COR-L47 (cell line): ENCODE data around the gene SHISAL2A.

Experiments
- DNase-seq: peaks from one replicate; lab custom pipeline; 2025; lab: John Stamatoyannopoulos, UW

Gene SHISAL2A

GRCh38 chr1:52632732-52633290 is at the start of gene SHISAL2A:
SHISAL2A (plus strand) TSS chr1:52633168; CDS start chr1:52633494, 326 bp downstream.
- peak; percentile 49 for DNase-seq

- no peak for DNase-seq
Measured at GRCh38 chr1:52585474-52585873, 47.5 kb upstream of the SHISAL2A start.

- no peak for DNase-seq
Measured at GRCh38 chr1:52588027-52588426, 44.9 kb upstream of the SHISAL2A start.

- DNase-seq: no peak
Measured at GRCh38 chr1:52588535-52588934, 44.4 kb upstream of the SHISAL2A start.

GRCh38 chr1:52590266-52590665 is 42.7 kb upstream of the SHISAL2A start:
- no peak for DNase-seq

- DNase-seq: no peak
Measured at GRCh38 chr1:52592637-52593323, 40.2 kb upstream of the SHISAL2A start.

- no peak for DNase-seq
Measured at GRCh38 chr1:52593495-52593894, 39.5 kb upstream of the SHISAL2A start.

GRCh38 chr1:52595061-52595460 is 37.9 kb upstream of the SHISAL2A start:
- no peak for DNase-seq

GRCh38 chr1:52597912-52598311 is 35.1 kb upstream of the SHISAL2A start:
- no peak for DNase-seq

- no peak for DNase-seq
Measured at GRCh38 chr1:52598729-52599128, 34.2 kb upstream of the SHISAL2A start.

GRCh38 chr1:52599236-52599635 is 33.7 kb upstream of the SHISAL2A start:
- no peak for DNase-seq

GRCh38 chr1:52600533-52601179 is 32.3 kb upstream of the SHISAL2A start:
- DNase-seq: no peak

- DNase-seq: no peak
Measured at GRCh38 chr1:52601519-52601918, 31.4 kb upstream of the SHISAL2A start.

GRCh38 chr1:52601991-52602855 is 30.7 kb upstream of the SHISAL2A start, which contains the start of gene GPX7:
GPX7 (plus strand) TSS chr1:52602371; CDS start chr1:52602410, 39 bp downstream.
- DNase-seq: peak; percentile 60

GRCh38 chr1:52602856-52603600 is 29.9 kb upstream of the SHISAL2A start:
- no peak for DNase-seq

GRCh38 chr1:52603630-52604029 is 29.3 kb upstream of the SHISAL2A start:
- no peak for DNase-seq

- DNase-seq: no peak
Measured at GRCh38 chr1:52604063-52604770, 28.8 kb upstream of the SHISAL2A start.

- no peak for DNase-seq
Measured at GRCh38 chr1:52613636-52614373, 19.2 kb upstream of the SHISAL2A start.

GRCh38 chr1:52614671-52615070 is 18.3 kb upstream of the SHISAL2A start:
- no peak for DNase-seq

GRCh38 chr1:52615489-52616042 is 17.4 kb upstream of the SHISAL2A start:
- no peak for DNase-seq
